HepG2 (cell line): Measurements from ENCODE around the gene ALDH3B1. TPM values are rescaled to one million over a fixed set of nuclear protein-coding genes. Genes with fewer than 3 reads are reported as not detected.
A peak's percentile ranks its signal among the peaks of the same experiment; 100 is the strongest.

ENCODE experiments used
- ARHGAP35 ChIP-seq: sonication (generic); formaldehyde crosslinking; IDR thresholded peaks from 2 replicates; pipeline ENCODE4 v1.9.0; 2022; ENCODE audit warnings: mild to moderate bottlenecking, inconsistent platforms, moderate library complexity, missing genetic modification reagents, borderline replicate concordance
- CHD2 ChIP-seq: IDR thresholded peaks from 2 replicates; pipeline ENCODE4 v1.6.1; 2011; ENCODE audit warnings: low read depth, low read length, improper control_type of control experiment
- CREB1 ChIP-seq, 2 experiments: fragments of 450-650 bp in 1 of 2; IDR thresholded peaks; 2 replicates each; pipeline ENCODE4 v1.6.1; 2016 to 2017; ENCODE audit warnings: control low read depth in 1 of 2, mild to moderate bottlenecking in 1 of 2, missing compliant biosample characterization in 1 of 2, missing genetic modification characterization in 1 of 2
- FOSL1 ChIP-seq: sonication (generic); formaldehyde crosslinking; IDR thresholded peaks from 2 replicates; pipeline ENCODE4 v1.9.0; 2021; ENCODE audit warnings: missing genetic modification reagents, borderline replicate concordance
- NFKBIZ ChIP-seq: IDR thresholded peaks from 2 replicates; pipeline ENCODE4 v1.6.1; 2018; ENCODE audit warnings: missing genetic modification reagents, missing compliant biosample characterization
- NKX3-1 ChIP-seq: sonication (generic); formaldehyde crosslinking; IDR thresholded peaks from 2 replicates; pipeline ENCODE4 v1.5.0; 2020; ENCODE audit warnings: missing genetic modification reagents
- SMYD3 ChIP-seq: sonication (generic); formaldehyde crosslinking; IDR thresholded peaks from 2 replicates; pipeline ENCODE4 v1.8.1; 2023; ENCODE audit warnings: mild to moderate bottlenecking, missing genetic modification reagents
- ZNF546 ChIP-seq: sonication (generic); formaldehyde crosslinking; conservative IDR thresholded peaks from 2 replicates; pipeline ENCODE4 v1.8.1; 2023; ENCODE audit warnings: mild to moderate bottlenecking, missing genetic modification reagents
- polyA plus RNA-seq, 8 experiments: library from polyadenylated mRNA; depleted of rRNA in 3 of 8; stranded (reverse) in 7 of 8; unstranded in 1 of 8; fragments of >200 nt; fragmentation: Illumina TruSeq in 4 of 8; extraction: Trizol in 4 of 8; gene quantifications; 2 replicates each; pipeline versions ENCODE4 v1.2.1 to v1.2.3, GENCODE V29; 2011 to 2016; ENCODE audit warnings: low read depth in 4 of 8, missing spikeins in 1 of 8, mixed read lengths in 1 of 8; ENCODE audit not compliant: insufficient read depth in 1 of 8
- total RNA-seq, 5 experiments: library from RNA; depleted of rRNA; stranded (reverse); fragments of >200 nt; fragmentation: Illumina TruSeq; extraction: Trizol; gene quantifications; 2 replicates each; pipeline ENCODE4 v1.2.3, GENCODE V29; 2016; ENCODE audit warnings: low read depth in 1 of 5
- TF ChIP-seq, protein P1 (sequence below): sonication (generic); formaldehyde crosslinking; IDR thresholded peaks from 2 replicates; pipeline ENCODE4 v1.4.0; 2020; ENCODE audit warnings: missing genetic modification reagents
- TF ChIP-seq, protein P2 (sequence below): sonication (generic); formaldehyde crosslinking; IDR thresholded peaks from 2 replicates; pipeline ENCODE4 v1.9.0; 2021; ENCODE audit warnings: mild to moderate bottlenecking, missing genetic modification reagents
- TF ChIP-seq, protein P3 (sequence below): IDR thresholded peaks from 2 replicates; pipeline ENCODE4 v1.6.1; 2016; ENCODE audit warnings: low read depth, missing genetic modification reagents, missing compliant biosample characterization

The ALDH3B1 gene
- total and polyA plus RNA-seq, 2 of the 13 experiments (the other 11 are each of a cell fraction or from before 2014, with no cell fraction given) = 4.0 to 6.7 TPM

- TF ChIP-seq, protein P1, sequence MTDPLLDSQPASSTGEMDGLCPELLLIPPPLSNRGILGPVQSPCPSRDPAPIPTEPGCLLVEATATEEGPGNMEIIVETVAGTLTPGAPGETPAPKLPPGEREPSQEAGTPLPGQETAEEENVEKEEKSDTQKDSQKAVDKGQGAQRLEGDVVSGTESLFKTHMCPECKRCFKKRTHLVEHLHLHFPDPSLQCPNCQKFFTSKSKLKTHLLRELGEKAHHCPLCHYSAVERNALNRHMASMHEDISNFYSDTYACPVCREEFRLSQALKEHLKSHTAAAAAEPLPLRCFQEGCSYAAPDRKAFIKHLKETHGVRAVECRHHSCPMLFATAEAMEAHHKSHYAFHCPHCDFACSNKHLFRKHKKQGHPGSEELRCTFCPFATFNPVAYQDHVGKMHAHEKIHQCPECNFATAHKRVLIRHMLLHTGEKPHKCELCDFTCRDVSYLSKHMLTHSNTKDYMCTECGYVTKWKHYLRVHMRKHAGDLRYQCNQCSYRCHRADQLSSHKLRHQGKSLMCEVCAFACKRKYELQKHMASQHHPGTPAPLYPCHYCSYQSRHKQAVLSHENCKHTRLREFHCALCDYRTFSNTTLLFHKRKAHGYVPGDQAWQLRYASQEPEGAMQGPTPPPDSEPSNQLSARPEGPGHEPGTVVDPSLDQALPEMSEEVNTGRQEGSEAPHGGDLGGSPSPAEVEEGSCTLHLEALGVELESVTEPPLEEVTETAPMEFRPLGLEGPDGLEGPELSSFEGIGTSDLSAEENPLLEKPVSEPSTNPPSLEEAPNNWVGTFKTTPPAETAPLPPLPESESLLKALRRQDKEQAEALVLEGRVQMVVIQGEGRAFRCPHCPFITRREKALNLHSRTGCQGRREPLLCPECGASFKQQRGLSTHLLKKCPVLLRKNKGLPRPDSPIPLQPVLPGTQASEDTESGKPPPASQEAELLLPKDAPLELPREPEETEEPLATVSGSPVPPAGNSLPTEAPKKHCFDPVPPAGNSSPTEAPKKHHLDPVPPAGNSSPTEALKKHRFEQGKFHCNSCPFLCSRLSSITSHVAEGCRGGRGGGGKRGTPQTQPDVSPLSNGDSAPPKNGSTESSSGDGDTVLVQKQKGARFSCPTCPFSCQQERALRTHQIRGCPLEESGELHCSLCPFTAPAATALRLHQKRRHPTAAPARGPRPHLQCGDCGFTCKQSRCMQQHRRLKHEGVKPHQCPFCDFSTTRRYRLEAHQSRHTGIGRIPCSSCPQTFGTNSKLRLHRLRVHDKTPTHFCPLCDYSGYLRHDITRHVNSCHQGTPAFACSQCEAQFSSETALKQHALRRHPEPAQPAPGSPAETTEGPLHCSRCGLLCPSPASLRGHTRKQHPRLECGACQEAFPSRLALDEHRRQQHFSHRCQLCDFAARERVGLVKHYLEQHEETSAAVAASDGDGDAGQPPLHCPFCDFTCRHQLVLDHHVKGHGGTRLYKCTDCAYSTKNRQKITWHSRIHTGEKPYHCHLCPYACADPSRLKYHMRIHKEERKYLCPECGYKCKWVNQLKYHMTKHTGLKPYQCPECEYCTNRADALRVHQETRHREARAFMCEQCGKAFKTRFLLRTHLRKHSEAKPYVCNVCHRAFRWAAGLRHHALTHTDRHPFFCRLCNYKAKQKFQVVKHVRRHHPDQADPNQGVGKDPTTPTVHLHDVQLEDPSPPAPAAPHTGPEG (CRISPR knock-in tag) = no peak; the same call in 1 of the 2 replicates
- TF ChIP-seq ARHGAP35 (no peak; the same call in 1 of the 2 replicates), CHD2 (peak; percentile 33; the same call in 1 of the 2 replicates), ZNF546 (CRISPR knock-in tag) (no peak), NFKBIZ (CRISPR knock-in tag) (no peak), NKX3-1 (CRISPR knock-in tag) (0 out of 2 replicates have a peak, but pooled peaks have one; percentile 35), FOSL1 (CRISPR knock-in tag) (0 out of 2 replicates have a peak, but pooled peaks have one; percentile 14), SMYD3 (CRISPR knock-in tag) (no peak), CREB1 (IDR thresholded peaks at IDR 0.05) (peak; percentile 85), CREB1 (CRISPR knock-in tag; IDR thresholded peaks at IDR 0.05) (peak; percentile 79)
- TF ChIP-seq, protein P2, sequence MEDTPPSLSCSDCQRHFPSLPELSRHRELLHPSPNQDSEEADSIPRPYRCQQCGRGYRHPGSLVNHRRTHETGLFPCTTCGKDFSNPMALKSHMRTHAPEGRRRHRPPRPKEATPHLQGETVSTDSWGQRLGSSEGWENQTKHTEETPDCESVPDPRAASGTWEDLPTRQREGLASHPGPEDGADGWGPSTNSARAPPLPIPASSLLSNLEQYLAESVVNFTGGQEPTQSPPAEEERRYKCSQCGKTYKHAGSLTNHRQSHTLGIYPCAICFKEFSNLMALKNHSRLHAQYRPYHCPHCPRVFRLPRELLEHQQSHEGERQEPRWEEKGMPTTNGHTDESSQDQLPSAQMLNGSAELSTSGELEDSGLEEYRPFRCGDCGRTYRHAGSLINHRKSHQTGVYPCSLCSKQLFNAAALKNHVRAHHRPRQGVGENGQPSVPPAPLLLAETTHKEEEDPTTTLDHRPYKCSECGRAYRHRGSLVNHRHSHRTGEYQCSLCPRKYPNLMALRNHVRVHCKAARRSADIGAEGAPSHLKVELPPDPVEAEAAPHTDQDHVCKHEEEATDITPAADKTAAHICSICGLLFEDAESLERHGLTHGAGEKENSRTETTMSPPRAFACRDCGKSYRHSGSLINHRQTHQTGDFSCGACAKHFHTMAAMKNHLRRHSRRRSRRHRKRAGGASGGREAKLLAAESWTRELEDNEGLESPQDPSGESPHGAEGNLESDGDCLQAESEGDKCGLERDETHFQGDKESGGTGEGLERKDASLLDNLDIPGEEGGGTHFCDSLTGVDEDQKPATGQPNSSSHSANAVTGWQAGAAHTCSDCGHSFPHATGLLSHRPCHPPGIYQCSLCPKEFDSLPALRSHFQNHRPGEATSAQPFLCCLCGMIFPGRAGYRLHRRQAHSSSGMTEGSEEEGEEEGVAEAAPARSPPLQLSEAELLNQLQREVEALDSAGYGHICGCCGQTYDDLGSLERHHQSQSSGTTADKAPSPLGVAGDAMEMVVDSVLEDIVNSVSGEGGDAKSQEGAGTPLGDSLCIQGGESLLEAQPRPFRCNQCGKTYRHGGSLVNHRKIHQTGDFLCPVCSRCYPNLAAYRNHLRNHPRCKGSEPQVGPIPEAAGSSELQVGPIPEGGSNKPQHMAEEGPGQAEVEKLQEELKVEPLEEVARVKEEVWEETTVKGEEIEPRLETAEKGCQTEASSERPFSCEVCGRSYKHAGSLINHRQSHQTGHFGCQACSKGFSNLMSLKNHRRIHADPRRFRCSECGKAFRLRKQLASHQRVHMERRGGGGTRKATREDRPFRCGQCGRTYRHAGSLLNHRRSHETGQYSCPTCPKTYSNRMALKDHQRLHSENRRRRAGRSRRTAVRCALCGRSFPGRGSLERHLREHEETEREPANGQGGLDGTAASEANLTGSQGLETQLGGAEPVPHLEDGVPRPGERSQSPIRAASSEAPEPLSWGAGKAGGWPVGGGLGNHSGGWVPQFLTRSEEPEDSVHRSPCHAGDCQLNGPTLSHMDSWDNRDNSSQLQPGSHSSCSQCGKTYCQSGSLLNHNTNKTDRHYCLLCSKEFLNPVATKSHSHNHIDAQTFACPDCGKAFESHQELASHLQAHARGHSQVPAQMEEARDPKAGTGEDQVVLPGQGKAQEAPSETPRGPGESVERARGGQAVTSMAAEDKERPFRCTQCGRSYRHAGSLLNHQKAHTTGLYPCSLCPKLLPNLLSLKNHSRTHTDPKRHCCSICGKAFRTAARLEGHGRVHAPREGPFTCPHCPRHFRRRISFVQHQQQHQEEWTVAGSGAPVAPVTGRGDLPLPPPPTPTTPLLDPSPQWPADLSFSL (CRISPR knock-in tag) = no peak
- TF ChIP-seq, protein P3, sequence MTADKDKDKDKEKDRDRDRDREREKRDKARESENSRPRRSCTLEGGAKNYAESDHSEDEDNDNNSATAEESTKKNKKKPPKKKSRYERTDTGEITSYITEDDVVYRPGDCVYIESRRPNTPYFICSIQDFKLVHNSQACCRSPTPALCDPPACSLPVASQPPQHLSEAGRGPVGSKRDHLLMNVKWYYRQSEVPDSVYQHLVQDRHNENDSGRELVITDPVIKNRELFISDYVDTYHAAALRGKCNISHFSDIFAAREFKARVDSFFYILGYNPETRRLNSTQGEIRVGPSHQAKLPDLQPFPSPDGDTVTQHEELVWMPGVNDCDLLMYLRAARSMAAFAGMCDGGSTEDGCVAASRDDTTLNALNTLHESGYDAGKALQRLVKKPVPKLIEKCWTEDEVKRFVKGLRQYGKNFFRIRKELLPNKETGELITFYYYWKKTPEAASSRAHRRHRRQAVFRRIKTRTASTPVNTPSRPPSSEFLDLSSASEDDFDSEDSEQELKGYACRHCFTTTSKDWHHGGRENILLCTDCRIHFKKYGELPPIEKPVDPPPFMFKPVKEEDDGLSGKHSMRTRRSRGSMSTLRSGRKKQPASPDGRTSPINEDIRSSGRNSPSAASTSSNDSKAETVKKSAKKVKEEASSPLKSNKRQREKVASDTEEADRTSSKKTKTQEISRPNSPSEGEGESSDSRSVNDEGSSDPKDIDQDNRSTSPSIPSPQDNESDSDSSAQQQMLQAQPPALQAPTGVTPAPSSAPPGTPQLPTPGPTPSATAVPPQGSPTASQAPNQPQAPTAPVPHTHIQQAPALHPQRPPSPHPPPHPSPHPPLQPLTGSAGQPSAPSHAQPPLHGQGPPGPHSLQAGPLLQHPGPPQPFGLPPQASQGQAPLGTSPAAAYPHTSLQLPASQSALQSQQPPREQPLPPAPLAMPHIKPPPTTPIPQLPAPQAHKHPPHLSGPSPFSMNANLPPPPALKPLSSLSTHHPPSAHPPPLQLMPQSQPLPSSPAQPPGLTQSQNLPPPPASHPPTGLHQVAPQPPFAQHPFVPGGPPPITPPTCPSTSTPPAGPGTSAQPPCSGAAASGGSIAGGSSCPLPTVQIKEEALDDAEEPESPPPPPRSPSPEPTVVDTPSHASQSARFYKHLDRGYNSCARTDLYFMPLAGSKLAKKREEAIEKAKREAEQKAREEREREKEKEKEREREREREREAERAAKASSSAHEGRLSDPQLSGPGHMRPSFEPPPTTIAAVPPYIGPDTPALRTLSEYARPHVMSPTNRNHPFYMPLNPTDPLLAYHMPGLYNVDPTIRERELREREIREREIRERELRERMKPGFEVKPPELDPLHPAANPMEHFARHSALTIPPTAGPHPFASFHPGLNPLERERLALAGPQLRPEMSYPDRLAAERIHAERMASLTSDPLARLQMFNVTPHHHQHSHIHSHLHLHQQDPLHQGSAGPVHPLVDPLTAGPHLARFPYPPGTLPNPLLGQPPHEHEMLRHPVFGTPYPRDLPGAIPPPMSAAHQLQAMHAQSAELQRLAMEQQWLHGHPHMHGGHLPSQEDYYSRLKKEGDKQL (CRISPR knock-in tag) = peak; percentile 75
These were observed 28.1 kb downstream of the ALDH3B1 start (continued) for GRCh38 chr11:68038226-68038717.
